NCI-H1436 treated with DMSO at 0.1 percent for 48 hours (cell line): ENCODE results near the gene PROX1.

ENCODE experiments used
- DNase-seq: peaks from one replicate; lab custom pipeline; 2025; lab: John Stamatoyannopoulos, UW

The PROX1 gene, protein sequence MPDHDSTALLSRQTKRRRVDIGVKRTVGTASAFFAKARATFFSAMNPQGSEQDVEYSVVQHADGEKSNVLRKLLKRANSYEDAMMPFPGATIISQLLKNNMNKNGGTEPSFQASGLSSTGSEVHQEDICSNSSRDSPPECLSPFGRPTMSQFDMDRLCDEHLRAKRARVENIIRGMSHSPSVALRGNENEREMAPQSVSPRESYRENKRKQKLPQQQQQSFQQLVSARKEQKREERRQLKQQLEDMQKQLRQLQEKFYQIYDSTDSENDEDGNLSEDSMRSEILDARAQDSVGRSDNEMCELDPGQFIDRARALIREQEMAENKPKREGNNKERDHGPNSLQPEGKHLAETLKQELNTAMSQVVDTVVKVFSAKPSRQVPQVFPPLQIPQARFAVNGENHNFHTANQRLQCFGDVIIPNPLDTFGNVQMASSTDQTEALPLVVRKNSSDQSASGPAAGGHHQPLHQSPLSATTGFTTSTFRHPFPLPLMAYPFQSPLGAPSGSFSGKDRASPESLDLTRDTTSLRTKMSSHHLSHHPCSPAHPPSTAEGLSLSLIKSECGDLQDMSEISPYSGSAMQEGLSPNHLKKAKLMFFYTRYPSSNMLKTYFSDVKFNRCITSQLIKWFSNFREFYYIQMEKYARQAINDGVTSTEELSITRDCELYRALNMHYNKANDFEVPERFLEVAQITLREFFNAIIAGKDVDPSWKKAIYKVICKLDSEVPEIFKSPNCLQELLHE

GRCh38 chr1:213987927-213988506 is at the start of gene PROX1:
PROX1 (plus strand) TSS chr1:213987973; CDS start chr1:213996536, 8,563 bp downstream.
- DNase-seq, result peak; percentile 90

GRCh38 chr1:213938776-213939175 is 49.0 kb upstream of the PROX1 start:
- no peak for DNase-seq

DNA sequence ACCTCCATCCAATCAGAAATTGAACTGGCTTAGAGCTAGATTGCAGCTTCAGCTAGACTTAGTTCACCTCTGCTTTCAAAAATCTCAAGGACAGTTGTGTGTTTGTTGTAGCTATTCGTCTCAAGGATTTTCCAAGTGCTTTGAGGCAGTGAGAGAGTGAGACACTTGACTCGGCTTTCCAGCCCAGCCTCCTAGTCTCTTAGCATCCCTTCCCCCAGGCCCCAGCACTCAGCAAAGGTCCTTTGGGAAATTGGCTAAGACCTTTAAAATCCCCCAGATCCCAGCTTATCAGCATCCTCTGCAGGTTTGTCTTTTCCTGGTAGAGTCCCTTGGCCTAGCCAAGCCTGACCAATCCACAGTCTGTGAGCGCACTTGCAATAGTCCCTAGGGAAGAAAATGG is 47.9 kb upstream of the PROX1 start:
- no peak for DNase-seq

DNA sequence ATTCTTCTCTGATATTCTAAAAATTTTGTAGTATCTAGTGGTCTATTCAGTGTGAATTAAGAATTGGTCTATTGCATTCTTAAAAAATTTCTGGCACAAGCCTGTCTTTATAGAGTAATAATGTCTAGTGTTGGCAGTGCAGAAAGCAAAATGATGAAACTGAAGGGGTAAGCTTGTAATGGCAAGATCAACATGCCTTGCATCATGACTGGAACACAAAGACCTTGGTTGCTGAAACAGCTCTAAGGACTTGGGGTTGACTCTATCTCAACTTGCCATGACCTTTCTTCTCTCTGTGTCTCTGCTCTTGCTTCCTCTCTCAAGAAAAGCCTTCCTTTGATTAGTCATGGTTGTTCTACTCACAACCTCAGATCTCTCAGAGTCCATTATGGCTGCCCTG is 46.8 kb upstream of the PROX1 start:
- no peak for DNase-seq

DNA sequence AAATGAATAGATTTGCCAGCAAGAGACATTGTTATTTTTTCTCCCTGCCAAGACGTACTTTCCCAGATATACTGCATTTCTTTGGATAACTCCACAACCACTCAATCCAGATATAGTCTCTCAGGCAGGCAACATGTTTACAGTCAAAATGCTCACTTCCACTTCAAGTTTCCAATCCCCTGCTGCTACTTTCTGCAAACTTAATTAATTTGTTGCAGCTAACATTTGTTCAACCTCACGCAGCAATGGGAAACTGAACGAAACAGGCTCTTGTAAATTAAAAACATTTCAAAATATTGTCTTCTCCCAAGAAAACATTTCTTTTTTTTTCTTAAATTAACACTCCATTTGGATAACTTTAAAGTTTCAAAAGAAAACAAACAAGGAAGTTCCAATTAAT is 45.7 kb upstream of the PROX1 start:
- DNase-seq, result no peak

DNA sequence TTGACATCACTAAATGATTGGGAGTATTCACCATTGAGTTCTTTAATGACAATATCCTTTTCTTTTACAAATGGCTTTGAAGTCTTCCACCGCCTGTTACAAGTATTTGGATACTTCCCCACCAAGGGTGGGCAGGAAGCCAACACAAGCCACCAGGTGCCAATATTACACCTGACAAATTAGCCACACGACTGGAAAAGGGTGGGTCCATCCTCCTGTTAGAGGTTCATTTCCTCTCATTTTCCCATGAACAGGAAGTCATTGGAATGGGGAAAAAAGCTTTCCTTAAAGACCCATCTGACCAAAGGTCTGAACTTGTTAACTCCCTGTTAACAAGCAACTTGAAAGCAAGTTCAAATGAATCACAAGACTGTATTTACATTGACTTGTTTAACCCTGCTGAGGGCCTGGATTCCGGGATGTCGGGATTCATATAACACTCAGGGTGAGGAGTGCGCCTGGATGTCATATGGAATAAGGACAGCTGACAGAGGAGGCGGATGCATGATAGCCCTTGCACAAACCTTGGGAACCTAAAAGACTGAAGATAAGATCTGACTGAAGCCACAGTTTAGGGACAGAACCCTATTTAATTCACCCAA is 40.5 kb upstream of the PROX1 start:
- DNase-seq, result no peak

DNA sequence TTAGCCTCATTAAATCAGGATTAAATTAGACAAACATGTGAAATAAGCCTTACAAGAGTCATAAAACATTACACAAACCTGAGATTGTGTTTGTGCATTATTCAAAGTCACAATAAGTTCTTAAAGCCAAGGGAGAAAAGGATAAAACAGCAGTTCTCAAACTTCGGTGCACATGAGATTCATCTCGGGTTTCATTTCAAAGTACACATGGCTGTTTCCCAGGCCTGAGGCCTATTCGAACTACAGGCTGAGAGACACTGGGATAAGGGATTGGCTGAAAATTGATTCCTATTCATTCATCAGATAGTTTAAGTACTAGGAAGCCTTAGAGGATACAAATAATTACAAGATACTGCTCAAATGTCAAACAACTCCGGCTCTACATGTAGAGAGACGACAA is 35.9 kb upstream of the PROX1 start:
- DNase-seq, result no peak

DNA sequence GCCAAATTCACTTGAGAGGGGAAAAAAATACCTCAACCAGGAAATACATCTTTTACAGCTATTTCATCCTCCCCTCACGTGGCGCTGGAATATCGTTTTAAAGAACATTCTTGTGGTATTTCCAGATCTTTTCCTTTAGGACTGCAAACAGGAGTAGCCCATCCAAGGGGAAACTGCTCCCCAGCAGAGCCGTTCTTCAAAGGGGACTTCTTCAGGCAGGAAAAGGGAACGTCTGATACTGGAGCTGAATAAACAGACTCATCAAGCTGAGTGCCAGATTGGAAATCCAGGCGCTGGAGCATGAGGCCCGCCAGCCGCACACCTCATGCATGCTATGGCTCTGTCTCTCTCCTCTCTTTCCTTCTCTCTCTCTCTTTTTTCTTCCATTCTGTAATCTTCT is 34.0 kb upstream of the PROX1 start:
- no peak for DNase-seq

DNA sequence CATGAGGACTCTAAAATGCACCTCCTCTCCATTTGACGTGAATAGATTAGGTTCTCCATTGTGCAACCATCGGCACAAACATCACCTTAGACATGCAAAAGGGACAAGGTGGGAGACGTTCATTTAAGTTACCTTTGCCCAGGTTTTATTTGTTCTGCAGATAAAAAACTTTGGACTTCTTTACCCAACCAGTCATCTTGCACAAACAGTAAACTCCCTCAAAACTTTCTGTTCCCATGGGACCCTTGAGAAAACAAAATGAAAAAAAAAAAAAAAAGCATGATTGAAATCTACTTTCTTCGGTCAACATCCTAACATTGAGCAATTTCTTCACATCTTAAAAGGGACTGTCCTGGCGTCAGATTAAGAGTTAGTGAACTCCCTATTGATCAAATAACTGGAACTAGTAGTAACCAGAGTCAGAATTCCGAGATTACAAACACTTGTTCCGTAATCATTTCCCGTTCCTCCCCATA is 31.4 kb upstream of the PROX1 start:
- no peak for DNase-seq

GRCh38 chr1:213958346-213958745 is 29.4 kb upstream of the PROX1 start:
- no peak for DNase-seq

- DNase-seq, result no peak
Measured at GRCh38 chr1:213960963-213961362, 26.8 kb upstream of the PROX1 start.

DNA sequence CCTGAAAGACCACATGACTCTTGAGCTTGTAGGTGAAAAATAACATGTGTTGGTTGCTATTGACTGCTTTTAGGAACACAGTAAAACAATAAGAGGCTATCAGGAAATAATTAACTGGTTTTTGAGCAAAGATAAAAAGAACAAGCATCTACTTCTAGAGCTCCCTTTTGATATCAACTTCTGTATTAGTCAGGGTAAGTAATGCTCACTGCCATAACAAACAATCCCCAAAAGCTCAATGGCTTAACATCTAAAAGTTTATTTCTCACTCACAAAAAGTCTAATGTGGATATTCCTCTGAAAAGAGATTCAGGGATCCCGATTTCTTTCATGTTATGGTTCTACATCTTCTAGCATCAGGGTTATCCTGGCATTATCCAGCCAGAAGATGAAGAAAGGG is 25.3 kb upstream of the PROX1 start:
- DNase-seq, result no peak

- no peak for DNase-seq
Measured at GRCh38 chr1:213966122-213966521, 21.7 kb upstream of the PROX1 start.

DNA sequence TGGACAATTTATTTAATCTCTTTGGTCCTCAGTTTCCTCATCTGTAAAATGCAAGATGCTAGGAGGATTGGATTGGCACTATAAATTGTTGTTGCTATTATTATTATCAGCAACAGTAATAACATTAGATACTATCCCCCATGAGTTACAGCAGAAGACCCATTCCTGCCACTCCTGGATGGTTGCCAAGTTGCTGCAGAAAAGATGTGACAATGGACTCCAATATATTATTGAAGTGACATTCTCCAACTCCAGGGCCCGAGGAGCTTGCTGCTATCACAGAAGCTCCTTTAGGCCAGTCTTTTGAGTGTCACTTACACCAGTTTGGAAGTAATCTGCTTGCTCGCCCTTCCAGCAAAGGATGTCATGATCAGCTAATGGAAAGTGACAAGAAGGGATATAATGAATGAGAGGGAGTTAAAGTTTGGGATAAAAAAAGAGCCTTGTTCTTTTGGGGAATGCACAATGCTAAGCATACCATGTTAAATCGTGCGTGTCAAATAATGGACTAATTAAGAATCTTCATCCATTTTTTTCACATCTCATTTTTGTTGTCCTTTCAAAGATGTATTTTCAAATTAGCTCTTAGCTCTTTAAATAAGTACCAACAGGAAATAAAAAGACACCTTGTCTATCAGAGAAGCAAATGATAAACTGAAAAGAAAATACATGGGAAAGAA is 19.5 kb upstream of the PROX1 start:
- DNase-seq, result no peak

DNA sequence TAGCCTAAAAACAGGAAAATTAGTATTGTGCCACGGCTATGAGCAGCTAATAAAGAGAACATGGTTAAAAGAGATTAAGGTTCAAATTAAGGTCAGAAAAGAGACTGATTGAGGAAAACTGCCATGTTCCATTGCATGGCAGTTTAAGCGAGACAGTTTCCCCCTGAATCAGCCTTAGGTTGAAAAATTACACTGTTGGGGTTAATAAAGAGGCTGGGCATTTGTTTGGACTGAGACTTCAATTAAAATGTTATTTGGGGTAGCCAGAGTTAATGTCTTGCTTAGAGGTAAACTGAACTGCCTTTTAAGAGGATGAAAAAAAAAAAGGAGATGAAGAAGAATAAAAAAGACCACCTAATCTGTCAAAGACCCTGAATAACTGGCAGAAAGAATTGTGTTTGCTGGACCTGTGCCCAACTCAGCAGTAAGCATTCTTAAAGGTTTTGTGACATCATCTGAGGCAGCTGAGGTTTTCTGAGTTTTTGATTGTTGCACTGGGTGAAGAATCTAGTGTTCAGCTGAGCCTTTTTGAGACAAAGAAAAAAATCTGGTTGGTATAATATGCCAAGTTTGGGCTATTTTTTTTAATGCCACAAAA is 17.7 kb upstream of the PROX1 start:
- no peak for DNase-seq

GRCh38 chr1:213972141-213972540 is 15.6 kb upstream of the PROX1 start:
- no peak for DNase-seq

GRCh38 chr1:213973129-213973528 is 14.6 kb upstream of the PROX1 start:
- no peak for DNase-seq

- no peak for DNase-seq
Measured at GRCh38 chr1:213976665-213977485, 10.9 kb upstream of the PROX1 start.

DNA sequence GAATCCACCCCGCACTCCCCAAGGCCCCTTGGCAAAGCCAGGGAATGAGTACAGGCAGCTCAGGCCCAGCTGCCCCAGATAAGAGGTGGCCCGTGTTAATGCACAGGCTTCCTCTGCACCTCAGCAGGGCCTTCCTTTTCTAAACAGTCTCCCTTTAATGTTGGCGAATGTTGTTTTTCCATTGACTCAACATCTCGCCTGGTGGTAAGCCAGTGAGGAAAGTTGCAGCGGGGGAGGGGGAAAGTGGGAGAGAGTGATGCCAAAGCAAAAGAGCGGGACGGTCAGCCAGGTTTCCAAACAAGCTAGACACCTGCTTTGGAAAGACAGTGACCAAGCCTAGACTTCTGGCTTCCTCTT is 10.3 kb upstream of the PROX1 start:
- no peak for DNase-seq

GRCh38 chr1:213977909-213978308 is 9.9 kb upstream of the PROX1 start:
- DNase-seq, result no peak
